IMR-90 (cell line): ENCODE data around the gene OR13F1. TPM values are rescaled to one million over a fixed set of nuclear protein-coding genes. Genes with fewer than 3 reads are reported as not detected.

Source experiments
- ATAC-seq: fragments of 200-7000 bp; cut with Tn5 transposase; 2 replicates; pipeline ENCODE4 v1.9.1; 2020; ENCODE audit warnings: low read depth, mild to moderate bottlenecking, moderate library complexity
- BruUV-seq: library from RNA; stranded (reverse); fragments of 400-500 nt; replicated peaks from 2 replicates; lab custom pipeline; 2021; lab: Mats Ljungman, UMichigan
- CTCF ChIA-PET: fragments of 300-600 bp; formaldehyde crosslinking; extraction: SDS; loops from one replicate; lab custom pipeline; 2021; ENCODE audit warnings: antibody characterized with exemption; lab: Yijun Ruan, JAX
- POLR2A ChIA-PET: fragments of 300-600 bp; sonication (Branson Sonifier 250); formaldehyde crosslinking; loops from one replicate; lab custom pipeline; 2022; ENCODE audit warnings: antibody characterized with exemption; ENCODE audit not compliant: unreplicated experiment; lab: Charles Lee
- DNase-seq: peaks from one replicate; pipeline ENCODE4 v3.0.0; 2013
- H2AFZ ChIP-seq: replicated peaks from 2 replicates; pipeline ENCODE3; 2013; ENCODE audit warnings: low read length, mild to moderate bottlenecking; ENCODE audit not compliant: poor library complexity
- H2AK5ac ChIP-seq: 2 replicates; pipeline ENCODE4 v1.6.1; 2013; ENCODE audit warnings: low read depth, low read length, inconsistent platforms
- H2AK9ac ChIP-seq: replicated peaks from 2 replicates; pipeline ENCODE3; 2013; ENCODE audit warnings: mild to moderate bottlenecking, low read depth, low read length, moderate library complexity; ENCODE audit not compliant: poor library complexity
- H2BK120ac ChIP-seq: 2 replicates; pipeline ENCODE4 v1.6.1; 2013; ENCODE audit warnings: low read depth, low read length, inconsistent platforms
- H2BK15ac ChIP-seq: 3 replicates; pipeline ENCODE4 v1.6.1; 2013; ENCODE audit warnings: low read depth, low read length, inconsistent platforms
- H2BK20ac ChIP-seq: 2 replicates; pipeline ENCODE4 v1.6.1; 2013; ENCODE audit warnings: low read depth, mild to moderate bottlenecking, inconsistent platforms, low read length, moderate library complexity
- H2BK5ac ChIP-seq: 2 replicates; pipeline ENCODE4 v1.6.1; 2013; ENCODE audit warnings: mild to moderate bottlenecking, low read depth, low read length, inconsistent platforms; ENCODE audit not compliant: poor library complexity, severe bottlenecking
- H3K14ac ChIP-seq: replicated peaks from 2 replicates; pipeline ENCODE4 v1.6.1; 2013; ENCODE audit warnings: low read depth, low read length, inconsistent platforms
- H3K18ac ChIP-seq: 2 replicates; pipeline ENCODE4 v1.6.1; 2013; ENCODE audit warnings: low read depth, low read length, control low read depth
- H3K23ac ChIP-seq: 2 replicates; pipeline ENCODE4 v1.6.1; 2013; ENCODE audit warnings: low read depth, low read length, inconsistent platforms
- H3K27ac ChIP-seq: 2 replicates; pipeline ENCODE4 v1.5.1; 2013; ENCODE audit warnings: mild to moderate bottlenecking, control low read depth, low read length; ENCODE audit not compliant: insufficient read depth
- H3K27me3 ChIP-seq: 2 replicates; pipeline ENCODE4 v1.6.1; 2013; ENCODE audit warnings: low read length; ENCODE audit not compliant: control insufficient read depth, insufficient read depth
- H3K36me3 ChIP-seq: 2 replicates; pipeline ENCODE4 v1.6.1; 2013; ENCODE audit warnings: low read length, mixed read lengths; ENCODE audit not compliant: control insufficient read depth, insufficient read depth
- H3K4ac ChIP-seq: 2 replicates; pipeline ENCODE4 v1.6.1; 2013; ENCODE audit warnings: low read depth, low read length, inconsistent platforms
- H3K4me1 ChIP-seq: 2 replicates; pipeline ENCODE4 v1.6.1; 2013; ENCODE audit warnings: low read length, mixed read lengths; ENCODE audit not compliant: control insufficient read depth, insufficient read depth
- H3K4me2 ChIP-seq: 2 replicates; pipeline ENCODE4 v1.6.1; 2013; ENCODE audit warnings: low read depth, mild to moderate bottlenecking, control low read depth, low read length, moderate library complexity
- H3K4me3 ChIP-seq: 2 replicates; pipeline ENCODE4 v1.5.1; 2013; ENCODE audit warnings: low read depth, mild to moderate bottlenecking, control low read depth, low read length, moderate library complexity; ENCODE audit not compliant: insufficient read depth
- H3K56ac ChIP-seq: 2 replicates; pipeline ENCODE4 v1.6.1; 2013; ENCODE audit warnings: low read length, inconsistent platforms; ENCODE audit not compliant: insufficient read depth; ENCODE audit errors: extremely low read depth
- H3K79me1 ChIP-seq, 2 experiments: 2 replicates each; pipeline ENCODE4 v1.6.1; 2013; ENCODE audit warnings: low read length in 2 of 2, inconsistent platforms in 1 of 2, low read depth in 1 of 2
- H3K9ac ChIP-seq: 2 replicates; pipeline ENCODE4 v1.6.1; 2013; ENCODE audit warnings: low read depth, low read length, control low read depth
- H3K9me1 ChIP-seq: 2 replicates; pipeline ENCODE4 v1.6.1; 2013; ENCODE audit warnings: low read length, inconsistent platforms; ENCODE audit not compliant: insufficient read depth
- H3K9me3 ChIP-seq: 2 replicates; pipeline ENCODE4 v1.6.1; 2013; ENCODE audit warnings: low read length; ENCODE audit not compliant: control insufficient read depth, insufficient read depth
- H4K20me1 ChIP-seq: 2 replicates; pipeline ENCODE4 v1.6.1; 2013; ENCODE audit warnings: low read length, inconsistent platforms; ENCODE audit not compliant: insufficient read depth
- H4K5ac ChIP-seq: 2 replicates; pipeline ENCODE4 v1.6.1; 2013; ENCODE audit warnings: mild to moderate bottlenecking, low read depth, low read length, control low read depth
- H4K8ac ChIP-seq, 2 experiments: 2 replicates each; pipeline ENCODE4 v1.6.1; 2013; ENCODE audit warnings: low read depth in 2 of 2, low read length in 2 of 2, control low read depth in 1 of 2, inconsistent platforms in 1 of 2
- H4K91ac ChIP-seq: 2 replicates; pipeline ENCODE4 v1.6.1; 2013; ENCODE audit warnings: low read depth, low read length, inconsistent platforms; ENCODE audit not compliant: insufficient read depth
- CEBPB ChIP-seq: IDR thresholded peaks from 2 replicates; pipeline ENCODE4 v1.6.1; 2012; ENCODE audit warnings: low read depth, low read length, improper control_type of control experiment
- CHD1 ChIP-seq: IDR thresholded peaks from 2 replicates; pipeline ENCODE4 v1.6.1; 2012; ENCODE audit warnings: low read depth, low read length, improper control_type of control experiment
- CTCF ChIP-seq: conservative IDR thresholded peaks from 2 replicates; pipeline ENCODE4 v1.5.1; 2012; ENCODE audit warnings: mild to moderate bottlenecking, low read depth, low read length, improper control_type of control experiment
- FOS ChIP-seq: fragments of 150-350 bp; IDR thresholded peaks from 2 replicates; pipeline ENCODE4 v1.6.1; 2016; ENCODE audit warnings: low read depth, low read length
- WGBS, 2 experiments: methylation state at CpG; one replicate each; pipeline versions ENCODE4 v1.1.5 to v1.1.7; 2013; ENCODE audit warnings: missing lambda C conversion rate in 2 of 2; ENCODE audit not compliant: insufficient read length in 1 of 2; ENCODE audit errors: extremely low coverage in 2 of 2; 5-methylcytosine and 5-hydroxymethylcytosine counted together
- dilution Hi-C: fragments of 300-500 bp; cut with HindIII; formaldehyde crosslinking; loops from one replicate; pipeline ENCODE4 v1.14.3; 2018; ENCODE audit warnings: low sequenced_read_pairs; ENCODE audit not compliant: unreplicated experiment
- in situ Hi-C: fragments of 300-500 bp; cut with MboI; formaldehyde crosslinking; loops from 3 replicates; pipeline ENCODE4 v1.14.3; 2019; ENCODE audit warnings: low sequenced_read_pairs, inconsistent platforms, mixed read lengths
- intact Hi-C: fragments of 100-400 bp; cut with micrococcal nuclease; formaldehyde crosslinking; loops from 2 replicates; pipeline ENCODE4 v1.10.0; 2022
- polyA plus RNA-seq, 3 experiments: library from polyadenylated mRNA; depleted of rRNA; stranded (reverse); fragments of >200 nt; gene quantifications; 2 replicates each; pipeline ENCODE4 v1.2.3, GENCODE V29; 2012; ENCODE audit warnings: low replicate concordance in 1 of 3
- total RNA-seq: library from RNA; depleted of rRNA; stranded (reverse); fragments of >200 nt; gene quantifications from 2 replicates; pipeline ENCODE4 v1.2.3, GENCODE V29; 2012

Gene OR13F1
- total and polyA plus RNA-seq, 2 of the 4 experiments (the other 2 are of a cell fraction), result not detected

GRCh38 chr9:104456831-104457230 is 47.2 kb upstream of the OR13F1 start:
- no peaks in the 10 kb centered on the region for H3K9me1 ChIP-seq
- H3K23ac ChIP-seq, result no peak overlapping the region
- H3K14ac ChIP-seq, result no peak overlapping the region
- H3K4me1 ChIP-seq, result no peaks in the 10 kb centered on the region
- no peak overlapping the region for H2BK20ac ChIP-seq
- H3K27me3 ChIP-seq, result no peaks in the 10 kb centered on the region
- no peak overlapping the region for H3K27ac ChIP-seq
- intact Hi-C loops, result loop anchor here (10.0 kb wide), 1 partner anchor 62 kb away; no protein-coding TSS in a partner anchor
- no peak overlapping the region for H3K4me2 ChIP-seq
- H3K56ac ChIP-seq, result no peak overlapping the region
- dilution Hi-C loops, result no loop called here
- no peak overlapping the region for H2BK15ac ChIP-seq
- H3K18ac ChIP-seq, result no peak overlapping the region
- no peak overlapping the region for H2AK5ac ChIP-seq
- H3K9ac ChIP-seq, result no peak overlapping the region
- no peak for DNase-seq
- H3K4me3 ChIP-seq, result no peak overlapping the region
- BruUV-seq, result no TSS peak
- ChIA-PET POLR2A (no interaction called here), CTCF (no interaction called here)
- in situ Hi-C loops, result no loop called here
- H4K5ac ChIP-seq, result no peak overlapping the region
- H4K8ac ChIP-seq, result no peak overlapping the region
- H4K91ac ChIP-seq, result no peak overlapping the region
- H3K9me3 ChIP-seq, result no peaks in the 10 kb centered on the region
- no peak for ATAC-seq
- no peak overlapping the region for H3K4ac ChIP-seq
- TF ChIP-seq CHD1, result no peak
- TF ChIP-seq CEBPB, result no peak
- TF ChIP-seq FOS, result no peak
- TF ChIP-seq CTCF, result no peak
- H2AFZ ChIP-seq, result no peak overlapping the region
- no peaks in the 10 kb centered on the region for H3K79me1 ChIP-seq
- no peaks in the 10 kb centered on the region for H4K20me1 ChIP-seq
- no CpG with 5 or more reads among the region's 1 CpG for WGBS, 2 experiments
- no peak overlapping the region for H2BK120ac ChIP-seq
- no peak overlapping the region for H2BK5ac ChIP-seq
- H2AK9ac ChIP-seq, result no peak overlapping the region
- no peaks in the 10 kb centered on the region for H3K36me3 ChIP-seq
